ENCODE data around the gene CRISP2.

The CRISP2 gene

GRCh38 chr6:49653438-49653837 lies 59.9 kb downstream of the CRISP2 start:
- FAIRE-seq, result no peak

- no peak for FAIRE-seq
These were observed 62.1 kb downstream of the CRISP2 start for GRCh38 chr6:49651239-49651638.

GRCh38 chr6:49649988-49650387 lies 63.4 kb downstream of the CRISP2 start:
- no peak for FAIRE-seq

- FAIRE-seq, result no peak
These were observed 65.3 kb downstream of the CRISP2 start for GRCh38 chr6:49648036-49648435.

GRCh38 chr6:49647476-49647875 lies 65.9 kb downstream of the CRISP2 start:
- no peak for FAIRE-seq

- no peak for FAIRE-seq
These were observed 66.4 kb downstream of the CRISP2 start for GRCh38 chr6:49646942-49647341.

- no peak for FAIRE-seq
These were observed 67.1 kb downstream of the CRISP2 start for GRCh38 chr6:49646130-49646824.

GRCh38 chr6:49645139-49645538 lies 68.2 kb downstream of the CRISP2 start:
- no peak for FAIRE-seq
